GM12872 (cell line): ENCODE measurements around the gene KIAA1328.

Source experiments
- CTCF ChIP-seq: IDR thresholded peaks from 3 replicates; pipeline ENCODE4 v1.5.1; 2011; ENCODE audit warnings: low read depth, mild to moderate bottlenecking, low read length, moderate library complexity; ENCODE audit not compliant: insufficient read depth

Gene KIAA1328

GRCh38 chr18:37249895-37250618 lies 421.1 kb downstream of the KIAA1328 start:
- TF ChIP-seq CTCF = no peak

- no peak for TF ChIP-seq CTCF
Observed at GRCh38 chr18:37251679-37252078, 422.8 kb downstream of the KIAA1328 start.

GRCh38 chr18:37252342-37252741 lies 423.4 kb downstream of the KIAA1328 start:
- TF ChIP-seq CTCF = no peak

- TF ChIP-seq CTCF = no peak
Observed at GRCh38 chr18:37252854-37253393, 424.0 kb downstream of the KIAA1328 start.

GRCh38 chr18:37253394-37254235 lies 424.7 kb downstream of the KIAA1328 start:
- no peak for TF ChIP-seq CTCF

GRCh38 chr18:37254236-37254754 lies 425.4 kb downstream of the KIAA1328 start:
- no peak for TF ChIP-seq CTCF

GRCh38 chr18:37254973-37255372 lies 426.0 kb downstream of the KIAA1328 start:
- no peak for TF ChIP-seq CTCF
